CD4-positive, alpha-beta T cell (primary cell): ENCODE results near the gene MARCHF3. TPM values are rescaled to one million over a fixed set of nuclear protein-coding genes. Genes with fewer than 3 reads are reported as not detected.

Source experiments
- ATAC-seq: fragments of 200-7000 bp; cut with Tn5 transposase; one replicate; pipeline ENCODE4 v1.10.0; 2022; ENCODE audit warnings: mild to moderate bottlenecking; ENCODE audit not compliant: poor library complexity
- CTCF ChIA-PET: fragments of 350-600 bp; sonication (Branson Sonifier 250); formaldehyde crosslinking; loops from one replicate; lab custom pipeline; 2021; ENCODE audit warnings: antibody characterized with exemption, inconsistent platforms; lab: Charles Lee
- POLR2A ChIA-PET: fragments of 350-600 bp; sonication (Branson Sonifier 250); formaldehyde crosslinking; loops from one replicate; lab custom pipeline; 2021; ENCODE audit warnings: antibody characterized with exemption, inconsistent platforms; lab: Charles Lee
- DNase-seq, 14 experiments: peaks; one replicate each; pipeline ENCODE4 v3.0.0-alpha.2; 2013 to 2020; ENCODE audit warnings: mixed read lengths in 2 of 14
- H3K27ac ChIP-seq, 2 donors: one replicate each; pipeline versions ENCODE4 v1.5.1 to v1.7.0; 2013; ENCODE audit warnings: low read length in 2 of 2, low read depth in 1 of 2, mild to moderate bottlenecking in 1 of 2
- H3K27me3 ChIP-seq, 2 experiments: 1 replicate in 1 of 2; 2 replicates in 1 of 2; pipeline versions ENCODE4 v1.6.1 to v1.7.0; 2013; ENCODE audit warnings: low read length in 2 of 2, control low read depth in 1 of 2, mild to moderate bottlenecking in 1 of 2, moderate library complexity in 1 of 2; ENCODE audit not compliant: insufficient read depth in 2 of 2, control insufficient read depth in 1 of 2
- H3K36me3 ChIP-seq: one replicate; pipeline ENCODE4 v1.6.1; 2013; ENCODE audit warnings: low read length, control low read depth; ENCODE audit not compliant: insufficient read depth
- H3K4me1 ChIP-seq: one replicate; pipeline ENCODE4 v1.6.1; 2013; ENCODE audit warnings: low read length, control low read depth; ENCODE audit not compliant: insufficient read depth
- H3K4me3 ChIP-seq: one replicate; pipeline ENCODE4 v1.5.1; 2013; ENCODE audit warnings: mild to moderate bottlenecking, low read length, moderate library complexity
- H3K9me3 ChIP-seq, 2 experiments: 1 replicate in 1 of 2; 2 replicates in 1 of 2; pipeline versions ENCODE4 v1.6.1 to v1.7.0; 2013; ENCODE audit warnings: low read length in 2 of 2, mild to moderate bottlenecking in 2 of 2, control low read depth in 1 of 2, moderate library complexity in 1 of 2; ENCODE audit not compliant: control insufficient read depth in 1 of 2, insufficient read depth in 1 of 2
- H3K27ac Mint-ChIP-seq: one replicate; pipeline ENCODE4 v1.8.0; 2020; ENCODE audit warnings: mixed read lengths
- H3K27me3 Mint-ChIP-seq: one replicate; pipeline ENCODE4 v1.8.0; 2021; ENCODE audit warnings: mixed read lengths
- H3K36me3 Mint-ChIP-seq: one replicate; pipeline ENCODE4 v1.8.0; 2021; ENCODE audit warnings: low read depth, mixed read lengths
- H3K4me1 Mint-ChIP-seq: one replicate; pipeline ENCODE4 v1.8.0; 2021; ENCODE audit warnings: low read depth, mixed read lengths
- H3K4me3 Mint-ChIP-seq: one replicate; pipeline ENCODE4 v1.8.0; 2020; ENCODE audit warnings: mild to moderate bottlenecking, mixed read lengths
- H3K9me3 Mint-ChIP-seq: one replicate; pipeline ENCODE4 v1.8.0; 2020; ENCODE audit warnings: mixed read lengths
- intact Hi-C, 2 experiments: fragments of 100-400 bp; cut with DNase I in 1 of 2; cut with micrococcal nuclease in 1 of 2; formaldehyde crosslinking; loops; one replicate each; pipeline versions ENCODE4 v1.15.1 to v1.9.0; 2023 to 2025; cut with DNase I, micrococcal nuclease
- total RNA-seq, 174 experiments: library from RNA in 2 of 174; stranded (reverse) in 2 of 174; gene quantifications; one replicate each; pipeline ENCODE4 v1.2.3 and lab custom pipeline; 2021 to 2026
- TF ChIP-seq, protein P1 (sequence below): fragments of 200-600 bp; IDR thresholded peaks from one replicate; pipeline ENCODE4 v1.8.0; 2022; ENCODE audit warnings: antibody characterized with exemption, mild to moderate bottlenecking

MARCHF3 gene
- total RNA-seq, 2 experiments from 2014 or later: 5.2 to 6.2 TPM

DNA sequence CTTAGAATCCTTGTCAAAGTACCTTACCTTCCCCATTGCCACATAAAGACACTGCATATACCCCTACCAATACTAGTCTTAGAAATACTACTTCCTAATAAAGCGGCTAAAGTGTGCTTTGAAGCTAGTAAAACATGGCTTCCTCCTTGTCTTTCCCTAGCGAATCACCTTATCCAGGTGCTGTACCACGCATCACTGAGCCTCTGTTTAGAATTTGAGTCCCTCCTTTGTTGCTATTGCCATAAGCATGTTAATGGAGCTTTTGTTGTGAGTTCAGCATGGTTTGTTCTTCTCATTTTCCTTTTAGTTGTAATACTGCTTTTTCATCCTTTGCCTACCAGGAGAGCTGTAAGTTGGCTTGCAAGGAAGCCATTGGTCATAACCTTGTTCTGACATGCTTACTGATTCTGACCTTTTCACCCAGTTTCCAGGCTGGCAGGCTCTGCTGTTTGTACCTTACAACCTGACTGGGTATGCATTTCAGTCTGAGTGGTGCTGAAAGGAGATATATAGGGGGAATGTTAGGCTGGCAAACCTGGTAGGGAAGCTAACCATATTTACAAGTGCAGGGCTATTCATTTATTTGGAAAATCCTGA, 203.6 kb downstream of the MARCHF3 start:
- H3K4me1 ChIP-seq: no peaks in the 10 kb centered on the region
- H3K4me3 ChIP-seq: no peak overlapping the region
- no peaks in the 10 kb centered on the region for H3K27me3 ChIP-seq
- ATAC-seq (no peak), DNase-seq (no peak)
- TF ChIP-seq, protein P1, sequence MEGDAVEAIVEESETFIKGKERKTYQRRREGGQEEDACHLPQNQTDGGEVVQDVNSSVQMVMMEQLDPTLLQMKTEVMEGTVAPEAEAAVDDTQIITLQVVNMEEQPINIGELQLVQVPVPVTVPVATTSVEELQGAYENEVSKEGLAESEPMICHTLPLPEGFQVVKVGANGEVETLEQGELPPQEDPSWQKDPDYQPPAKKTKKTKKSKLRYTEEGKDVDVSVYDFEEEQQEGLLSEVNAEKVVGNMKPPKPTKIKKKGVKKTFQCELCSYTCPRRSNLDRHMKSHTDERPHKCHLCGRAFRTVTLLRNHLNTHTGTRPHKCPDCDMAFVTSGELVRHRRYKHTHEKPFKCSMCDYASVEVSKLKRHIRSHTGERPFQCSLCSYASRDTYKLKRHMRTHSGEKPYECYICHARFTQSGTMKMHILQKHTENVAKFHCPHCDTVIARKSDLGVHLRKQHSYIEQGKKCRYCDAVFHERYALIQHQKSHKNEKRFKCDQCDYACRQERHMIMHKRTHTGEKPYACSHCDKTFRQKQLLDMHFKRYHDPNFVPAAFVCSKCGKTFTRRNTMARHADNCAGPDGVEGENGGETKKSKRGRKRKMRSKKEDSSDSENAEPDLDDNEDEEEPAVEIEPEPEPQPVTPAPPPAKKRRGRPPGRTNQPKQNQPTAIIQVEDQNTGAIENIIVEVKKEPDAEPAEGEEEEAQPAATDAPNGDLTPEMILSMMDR: no peak
- Mint-ChIP-seq H3K9me3 (no peaks in the 10 kb centered on the region), H3K27me3 (no peaks in the 10 kb centered on the region), H3K4me1 (no peaks in the 10 kb centered on the region), H3K4me3 (no peak overlapping the region), H3K36me3 (peaks cover 91% of the 10 kb centered on the region), H3K27ac (no peak overlapping the region)
- peaks cover 64% of the 10 kb centered on the region for H3K36me3 ChIP-seq
- H3K9me3 ChIP-seq: no peaks in the 10 kb centered on the region
- CTCF ChIA-PET: interaction anchor here (1.0 kb wide), 1 partner anchor 10 kb away, joined by 3 read pairs; no protein-coding TSS in a partner anchor
- POLR2A ChIA-PET: interaction anchor here (2.3 kb wide), 1 partner anchor 50 kb away, joined by 7 read pairs; the partner anchor contains the start of gene LMNB1
- H3K27ac ChIP-seq: no peak overlapping the region
- intact Hi-C loops: no loop called here

DNA sequence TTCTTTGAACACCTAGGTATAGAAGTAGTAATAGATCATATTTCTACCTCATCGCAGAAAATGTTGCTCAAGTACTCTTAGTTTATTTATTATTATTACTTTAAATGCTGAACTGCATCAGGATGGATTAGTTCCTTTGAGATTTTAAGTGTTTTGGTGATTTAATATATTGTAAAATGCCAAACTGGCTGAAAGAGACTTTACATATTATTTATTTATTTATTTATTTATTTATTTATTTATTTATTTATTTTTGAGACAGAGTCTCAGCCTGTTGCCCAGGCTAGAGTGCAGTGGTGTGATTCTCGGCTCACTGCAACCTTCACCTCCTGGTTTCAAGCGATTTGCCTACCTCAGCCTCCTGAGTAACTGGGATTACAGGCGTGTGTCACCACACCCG, 211.1 kb downstream of the MARCHF3 start:
- no peak overlapping the region for H3K4me3 Mint-ChIP-seq
- ATAC-seq (no peak), DNase-seq (no peak)
- POLR2A ChIA-PET: interaction anchor here (0.8 kb wide), 1 partner anchor 9 kb away, joined by 3 read pairs; no protein-coding TSS in a partner anchor
- Histone ChIP-seq H3K36me3 (peaks cover 58% of the 10 kb centered on the region), H3K27ac (no peak overlapping the region), H3K4me3 (no peak overlapping the region), H3K27me3 (no peaks in the 10 kb centered on the region), H3K9me3 (no peaks in the 10 kb centered on the region), H3K4me1 (no peaks in the 10 kb centered on the region)
- CTCF ChIA-PET: no interaction called here
- peaks cover 73% of the 10 kb centered on the region for H3K36me3 Mint-ChIP-seq
- H3K9me3 Mint-ChIP-seq: no peaks in the 10 kb centered on the region
- H3K27me3 Mint-ChIP-seq: no peaks in the 10 kb centered on the region
- TF ChIP-seq, protein P1: no peak
- H3K27ac Mint-ChIP-seq: no peak overlapping the region
- intact Hi-C loops: no loop called here
- H3K4me1 Mint-ChIP-seq: no peaks in the 10 kb centered on the region

DNA sequence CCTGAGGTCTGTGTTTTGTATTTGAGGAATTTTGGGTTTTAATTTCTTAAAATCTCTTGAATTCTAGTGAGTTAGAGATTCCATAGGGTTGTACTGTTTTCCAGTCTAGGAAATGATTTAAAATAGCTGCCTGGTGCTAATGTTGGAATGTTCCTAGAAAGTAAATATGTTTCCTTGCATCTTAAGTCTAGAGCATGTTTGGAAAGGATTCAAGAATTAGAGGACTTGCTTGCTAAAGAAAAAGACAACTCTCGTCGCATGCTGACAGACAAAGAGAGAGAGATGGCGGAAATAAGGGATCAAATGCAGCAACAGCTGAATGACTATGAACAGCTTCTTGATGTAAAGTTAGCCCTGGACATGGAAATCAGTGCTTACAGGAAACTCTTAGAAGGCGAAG, 211.6 kb downstream of the MARCHF3 start:
- Mint-ChIP-seq H3K4me3 (no peak overlapping the region), H3K27ac (no peak overlapping the region), H3K9me3 (no peaks in the 10 kb centered on the region), H3K36me3 (peaks cover 73% of the 10 kb centered on the region), H3K27me3 (no peaks in the 10 kb centered on the region), H3K4me1 (no peaks in the 10 kb centered on the region)
- no peaks in the 10 kb centered on the region for H3K9me3 ChIP-seq
- ChIA-PET CTCF (no interaction called here), POLR2A (interaction anchor here (0.6 to 0.8 kb wide), 2 partner anchors 9 to 33 kb away, joined by 3 read pairs; no protein-coding TSS in a partner anchor)
- no peak overlapping the region for H3K27ac ChIP-seq
- H3K4me1 ChIP-seq: no peaks in the 10 kb centered on the region
- H3K4me3 ChIP-seq: no peak overlapping the region
- TF ChIP-seq, protein P1: no peak
- ATAC-seq (no peak), DNase-seq (no peak)
- no peaks in the 10 kb centered on the region for H3K27me3 ChIP-seq
- H3K36me3 ChIP-seq: peaks cover 58% of the 10 kb centered on the region
- intact Hi-C loops: no loop called here

Other genes with a start within 250 kb of the MARCHF3 start
- gene C5orf63, start 42.9 kb upstream of the MARCHF3 start, total RNA-seq: 1 to 10 TPM; 5.1 to 5.7 TPM